H1 (cell line): ENCODE data around the gene KCNJ9. TPM values are rescaled to one million over a fixed set of nuclear protein-coding genes. Genes with fewer than 3 reads are reported as not detected.

ENCODE experiments used
- CTCF ChIA-PET: fragments of 300-600 bp; sonication (Branson Sonifier 250); formaldehyde crosslinking; loops from one replicate; lab custom pipeline; 2021; ENCODE audit not compliant: partially characterized antibody; lab: Charles Lee
- POLR2A ChIA-PET: fragments of 300-600 bp; sonication (Branson Sonifier 250); formaldehyde crosslinking; loops from one replicate; lab custom pipeline; 2021; ENCODE audit warnings: inconsistent platforms; ENCODE audit not compliant: partially characterized antibody; lab: Charles Lee
- DNase-seq, 2 experiments: peaks; one replicate each; pipeline versions ENCODE4 v3.0.0 to v3.0.0-alpha.2; 2010 to 2022; ENCODE audit warnings: low spot score in 2 of 2, low read depth in 1 of 2, mixed read lengths in 1 of 2
- FAIRE-seq: peaks from 2 replicates; lab custom pipeline; 2011; peaks lifted over from hg19 to GRCh38; lab: Jason Lieb, UNC
- H2AFZ ChIP-seq: 2 replicates; pipeline ENCODE4 v1.8.1; 2012; ENCODE audit warnings: low read length, inconsistent platforms
- H2AK5ac ChIP-seq: 2 replicates; pipeline ENCODE4 v1.6.1; 2013; ENCODE audit warnings: low read depth, low read length
- H2BK120ac ChIP-seq: replicated peaks from 2 replicates; pipeline ENCODE3; 2013; ENCODE audit warnings: low read depth, low read length, inconsistent platforms
- H2BK12ac ChIP-seq: 2 replicates; pipeline ENCODE4 v1.6.1; 2013; ENCODE audit warnings: low read depth, low read length
- H2BK15ac ChIP-seq: 2 replicates; pipeline ENCODE4 v1.6.1; 2013; ENCODE audit warnings: low read length
- H2BK20ac ChIP-seq: 2 replicates; pipeline ENCODE4 v1.6.1; 2013; ENCODE audit warnings: low read length
- H2BK5ac ChIP-seq: 2 replicates; pipeline ENCODE4 v1.6.1; 2013; ENCODE audit warnings: low read depth, low read length
- H3K14ac ChIP-seq: 2 replicates; pipeline ENCODE4 v1.6.1; 2013; ENCODE audit warnings: inconsistent platforms; ENCODE audit not compliant: insufficient read length
- H3K18ac ChIP-seq: 2 replicates; pipeline ENCODE4 v1.6.1; 2013; ENCODE audit warnings: low read length; ENCODE audit errors: extremely low read depth
- H3K23ac ChIP-seq: 2 replicates; pipeline ENCODE4 v1.6.1; 2013; ENCODE audit warnings: inconsistent platforms; ENCODE audit not compliant: insufficient read length
- H3K23me2 ChIP-seq: 2 replicates; pipeline ENCODE4 v1.6.1; 2013; ENCODE audit warnings: low read depth, low read length
- H3K27ac ChIP-seq: 2 replicates; pipeline ENCODE4 v1.6.1; 2011; ENCODE audit warnings: low read depth, low read length, inconsistent platforms
- H3K27me3 ChIP-seq, 4 experiments: replicated peaks in 1 of 4; 1 replicate in 1 of 4; 2 replicates in 3 of 4; pipeline versions ENCODE4 v1.6.1 to v1.8.1; 2011 to 2013; ENCODE audit warnings: low read length in 3 of 4, mild to moderate bottlenecking in 3 of 4, inconsistent platforms in 2 of 4, mixed read lengths in 2 of 4, moderate library complexity in 1 of 4; ENCODE audit not compliant: control insufficient read depth in 3 of 4, insufficient read depth in 3 of 4; ENCODE audit errors: extremely low read depth in 1 of 4
- H3K36me3 ChIP-seq, 4 experiments: 2 replicates each; pipeline versions ENCODE4 v1.6.1 to v1.8.1; 2011 to 2013; ENCODE audit warnings: mild to moderate bottlenecking in 4 of 4, low read length in 3 of 4, moderate library complexity in 2 of 4, control low read depth in 1 of 4, inconsistent platforms in 1 of 4; ENCODE audit not compliant: insufficient read depth in 4 of 4, control insufficient read depth in 2 of 4
- H3K4ac ChIP-seq: replicated peaks from 2 replicates; pipeline ENCODE3; 2013; ENCODE audit warnings: low read length, low read depth, mixed read lengths, inconsistent platforms; ENCODE audit not compliant: insufficient read length
- H3K4me1 ChIP-seq, 4 experiments: replicated peaks in 1 of 4; 1 replicate in 1 of 4; 2 replicates in 3 of 4; pipeline versions ENCODE4 v1.6.1 to v1.8.1; 2011 to 2013; ENCODE audit warnings: low read length in 3 of 4, inconsistent platforms in 2 of 4, mixed read lengths in 1 of 4; ENCODE audit not compliant: insufficient read depth in 4 of 4, control insufficient read depth in 3 of 4
- H3K4me2 ChIP-seq, 2 experiments: 2 replicates each; pipeline versions ENCODE4 v1.6.1 to v1.8.1; 2011 to 2013; ENCODE audit warnings: low read depth in 2 of 2, low read length in 2 of 2, control low read depth in 1 of 2, inconsistent platforms in 1 of 2, mild to moderate bottlenecking in 1 of 2; ENCODE audit not compliant: insufficient read depth in 1 of 2
- H3K4me3 ChIP-seq, 4 experiments: fragments of 200-600, 300-600 bp in 1 of 4; sonication (generic), shearing (Covaris generic), sonication (Bioruptor Twin) in 1 of 4; 2 replicates each; pipeline versions ENCODE4 v1.5.1 to v1.8.1; 2011 to 2016; ENCODE audit warnings: low read length in 4 of 4, low read depth in 3 of 4, control low read depth in 2 of 4, inconsistent platforms in 2 of 4, mild to moderate bottlenecking in 2 of 4, mixed read lengths in 1 of 4, moderate library complexity in 1 of 4; ENCODE audit not compliant: insufficient read depth in 2 of 4; ENCODE audit errors: extremely low read depth in 1 of 4
- H3K56ac ChIP-seq: replicated peaks from 2 replicates; pipeline ENCODE3; 2013; ENCODE audit warnings: low read depth, mild to moderate bottlenecking, mixed read lengths, low read length, inconsistent platforms; ENCODE audit not compliant: insufficient read length
- H3K79me1 ChIP-seq: 2 replicates; pipeline ENCODE4 v1.6.1; 2013; ENCODE audit warnings: low read depth, low read length, control low read depth
- H3K79me2 ChIP-seq, 2 experiments: 2 replicates each; pipeline versions ENCODE4 v1.6.1 to v1.8.1; 2012 to 2013; ENCODE audit warnings: low read length in 2 of 2, mild to moderate bottlenecking in 2 of 2, inconsistent platforms in 1 of 2; ENCODE audit not compliant: insufficient read depth in 2 of 2, control insufficient read depth in 1 of 2
- H3K9ac ChIP-seq, 4 experiments: replicated peaks in 1 of 4; 1 replicate in 1 of 4; 2 replicates in 3 of 4; pipeline versions ENCODE4 v1.6.1 to v1.8.1; 2011 to 2013; ENCODE audit warnings: low read depth in 3 of 4, low read length in 3 of 4, control low read depth in 2 of 4, mild to moderate bottlenecking in 2 of 4, moderate library complexity in 2 of 4, inconsistent platforms in 1 of 4; ENCODE audit errors: extremely low read depth in 1 of 4
- H3K9me3 ChIP-seq, 2 experiments: 2 replicates each; pipeline versions ENCODE4 v1.6.1 to v1.8.1; 2012 to 2013; ENCODE audit warnings: mild to moderate bottlenecking in 2 of 2, moderate library complexity in 2 of 2, control low read depth in 1 of 2, inconsistent platforms in 1 of 2, low read depth in 1 of 2, low read length in 1 of 2, mixed read lengths in 1 of 2; ENCODE audit not compliant: insufficient read depth in 2 of 2
- H4K20me1 ChIP-seq, 2 experiments: replicated peaks in 1 of 2; 2 replicates each; pipeline versions ENCODE3 to v1.8.1; 2011 to 2013; ENCODE audit warnings: inconsistent platforms in 2 of 2, low read length in 2 of 2, mild to moderate bottlenecking in 1 of 2; ENCODE audit not compliant: insufficient read depth in 2 of 2, control insufficient read depth in 1 of 2
- H4K5ac ChIP-seq: 2 replicates; pipeline ENCODE4 v1.6.1; 2013; ENCODE audit warnings: low read length, low read depth, mixed read lengths, inconsistent platforms; ENCODE audit not compliant: insufficient read length
- H4K8ac ChIP-seq: 2 replicates; pipeline ENCODE4 v1.8.0; 2013; ENCODE audit warnings: mild to moderate bottlenecking, moderate library complexity, low read length, inconsistent platforms; ENCODE audit not compliant: insufficient read depth; ENCODE audit errors: extremely low read depth
- H4K91ac ChIP-seq: replicated peaks from 2 replicates; pipeline ENCODE3; 2013; ENCODE audit warnings: low read length, mixed read lengths, inconsistent platforms; ENCODE audit not compliant: insufficient read length
- HDAC6 ChIP-seq: IDR thresholded peaks from one replicate; pipeline ENCODE4 v1.7.1; 2012; ENCODE audit warnings: low read depth, mild to moderate bottlenecking, inconsistent platforms, low read length, moderate library complexity
- WGBS, 2 experiments: shearing (Covaris generic) in 1 of 2; methylation state at CpG; one replicate each; pipeline versions ENCODE4 v1.1.6 to v1.1.7; 2013 to 2015; ENCODE audit warnings: low lambda C conversion rate in 2 of 2, mixed read lengths in 2 of 2, inconsistent platforms in 1 of 2, low coverage in 1 of 2, missing lambda C conversion rate in 1 of 2; ENCODE audit not compliant: insufficient replicate concordance in 2 of 2, insufficient coverage in 1 of 2, insufficient read length in 1 of 2; ENCODE audit errors: extremely low coverage in 1 of 2, missing lambda C conversion rate in 1 of 2; 5-methylcytosine and 5-hydroxymethylcytosine counted together
- polyA plus RNA-seq, 7 experiments: library from polyadenylated mRNA; depleted of rRNA in 3 of 7; stranded (reverse) in 5 of 7; unstranded in 2 of 7; fragments of >200 nt in 5 of 7; fragments of 200-250 nt in 2 of 7; gene quantifications; 1 replicate in 5 of 7; 2 replicates in 1 of 7; 4 replicates in 1 of 7; pipeline versions ENCODE4 v1.2.1 to v1.2.3, GENCODE V29; 2011 to 2013; ENCODE audit warnings: missing spikeins in 2 of 7, mixed read lengths in 2 of 7
- total RNA-seq: library from RNA; stranded (reverse); fragmentation: NEBNext Ultra II Directional; extraction: Animal tissue kit (Norgen Biotek cat#: 25700); gene quantifications from 2 replicates; pipeline ENCODE4 v1.2.1, GENCODE V29; 2021

Gene KCNJ9
- total and polyA plus RNA-seq, 2 of the 8 experiments (the other 6 are each of a cell fraction or from before 2014, with no cell fraction given): 0.02 to 0.13 TPM

- H3K56ac ChIP-seq: no peak overlapping the region
- no peak overlapping the region for H2BK120ac ChIP-seq
- no peak overlapping the region for H3K4ac ChIP-seq
- no peak overlapping the region for H4K8ac ChIP-seq
- H2AK5ac ChIP-seq: no peak overlapping the region
- H3K18ac ChIP-seq: no peak overlapping the region
- H2BK5ac ChIP-seq: no peak overlapping the region
- no peak overlapping the region for H2BK20ac ChIP-seq
- H3K23me2 ChIP-seq: peaks cover 1% of the 10 kb centered on the region; the same call in 1 of the 2 replicates
- peaks cover 0 to 6% (median 3%) of the 10 kb centered on the region in 4 experiments; a peak in 6 of 7 replicates for H3K27me3 ChIP-seq
- no peak for TF ChIP-seq HDAC6
- no peak overlapping the region for H4K5ac ChIP-seq
- no peak for FAIRE-seq
- no peaks in the 10 kb centered on the region for H3K9me3 ChIP-seq
- no peaks in the 10 kb centered on the region for H3K79me2 ChIP-seq
- no peak overlapping the region for H3K14ac ChIP-seq
- WGBS, 2 experiments: 79% methylated on average over 3 of the region's 3 CpGs; no CpG with 5 or more reads in 1 of the 2 experiments
- ChIA-PET POLR2A (no interaction called here), CTCF (interaction anchor here (2.0 to 50.1 kb wide), 3 partner anchors 7 to 61 kb away, joined by 5 to 1874 read pairs (median 1874); partner anchors contain the start of genes IGSF8, KCNJ10 and KCNJ9)
- H3K23ac ChIP-seq: no peak overlapping the region
- no peak overlapping the region for H3K4me3 ChIP-seq
- no peak overlapping the region for H3K27ac ChIP-seq
- no peak overlapping the region for H4K91ac ChIP-seq
- H3K4me1 ChIP-seq: peaks cover 6 to 27% (median 17%) of the 10 kb centered on the region in 4 experiments
- no peaks in the 10 kb centered on the region for H3K36me3 ChIP-seq
- no peak overlapping the region for H3K9ac ChIP-seq
- H3K4me2 ChIP-seq: no peak overlapping the region
- no peaks in the 10 kb centered on the region for H4K20me1 ChIP-seq
- H2AFZ ChIP-seq: no peak overlapping the region
- no peak for DNase-seq
- 0 out of 2 replicates have a peak overlapping the region, but pooled peaks have one; percentile 37 for H2BK15ac ChIP-seq
- no peaks in the 10 kb centered on the region for H3K79me1 ChIP-seq
- H2BK12ac ChIP-seq: no peak overlapping the region
Measured at GRCh38 chr1:160064746-160065145, 16.6 kb upstream of the KCNJ9 start.
